Pancreas (tissue), 10 donors: ENCODE data around the gene TARBP1. TPM values are rescaled to one million over a fixed set of nuclear protein-coding genes. Genes with fewer than 3 reads are reported as not detected.

Source experiments
- ATAC-seq, 4 donors: fragments of 200-7000 bp; cut with Tn5 transposase; one replicate each; pipeline versions ENCODE4 v1.8.0 to v1.9.1; 2020; ENCODE audit warnings: mild to moderate bottlenecking in 4 of 4, moderate library complexity in 4 of 4
- DNase-seq, 6 donors: peaks; one replicate each; pipeline ENCODE4 v3.0.0-alpha.2; 2020
- FAIRE-seq: peaks from 2 replicates; lab custom pipeline; 2012; peaks lifted over from hg19 to GRCh38; lab: Jason Lieb, UNC
- H3K27ac ChIP-seq, 4 donors: fragments of 200-600 bp; sonication (generic); 1 replicate in 3 of 4; 2 replicates in 1 of 4; pipeline versions ENCODE4 v1.5.0 to v1.8.0; 2020
- H3K27me3 ChIP-seq, 4 donors: fragments of 200-600 bp; one replicate each; pipeline ENCODE4 v1.8.0; 2021
- H3K36me3 ChIP-seq, 3 donors: fragments of 200-600 bp; sonication (generic) in 1 of 3; one replicate each; pipeline versions ENCODE4 v1.5.0 to v1.8.0; 2020 to 2021
- H3K4me1 ChIP-seq, 3 donors: fragments of 200-600 bp; one replicate each; pipeline ENCODE4 v1.8.0; 2021
- H3K4me3 ChIP-seq, 4 donors: fragments of 200-600 bp; sonication (generic) in 2 of 4; one replicate each; pipeline versions ENCODE4 v1.5.0 to v1.8.0; 2020 to 2021
- H3K9me3 ChIP-seq, 4 donors: fragments of 200-600 bp; one replicate each; pipeline ENCODE4 v1.8.0; 2021
- CTCF ChIP-seq, 4 donors: fragments of 200-600 bp; sonication (generic) in 3 of 4; IDR thresholded peaks; one replicate each; pipeline versions ENCODE4 v1.5.0 to v1.8.0; 2021; ENCODE audit warnings: antibody characterized with exemption in 4 of 4
- WGBS, 2 donors: extraction: QIAGEN DNeasy Blood & Tissue Kit; methylation state at CpG; one replicate each; pipeline ENCODE4 v1.1.7; 2013; 5-methylcytosine and 5-hydroxymethylcytosine counted together
- intact Hi-C, 3 donors: fragments of 100-400 bp; cut with DNase I; formaldehyde crosslinking; loops; one replicate each; pipeline versions ENCODE4 v1.11.1 to v1.14.2; 2022
- polyA plus RNA-seq, 2 donors: library from polyadenylated mRNA; stranded (reverse); fragments of 200-250 nt; gene quantifications; one replicate each; pipeline ENCODE4 v1.2.3, GENCODE V29; 2013
- total RNA-seq, 6 donors: library from RNA; stranded (reverse); fragmentation: NEBNext Ultra II Directional in 4 of 6; extraction: Animal tissue kit (Norgen Biotek cat#: 25700) in 4 of 6; gene quantifications; one replicate each; pipeline versions ENCODE4 v1.2.1 to v1.2.4, GENCODE V29; 2021 to 2023
- donor health status: healthy with polysubstance abuse.
- donor health status: DM: no; HTN: no; CAD: no; lungs with moderate emphysema.
- donor health status: DM: no; HTN: no; CAD: no.
- donor health status: control.
- donor health status: control.
- donor health status: Bipolar disorder and iron deficiency.
- donor health status: DM: yes; HTN: yes; CAD: no.
- donor health status: DM: no; HTN: no; CAD: no.
- donor health status: DM: no; HTN: no; CAD: no.
- donor health status: DM: yes; HTN: yes; CAD: no.

TARBP1 gene
- total and polyA plus RNA-seq, 8 donors: 11.0 to 52.2 (median 14.4) TPM

GRCh38 chr1:234433563-234434285, 45.3 kb downstream of the TARBP1 start:
- intact Hi-C loops: no loop called here
- ATAC-seq (peak in 2 of 4 donors; percentile 46 to 56), DNase-seq (no peak), FAIRE-seq (no peak)
- no peak overlapping the region for H3K27ac ChIP-seq
- H3K36me3 ChIP-seq: no peaks in the 10 kb centered on the region
- H3K27me3 ChIP-seq: no peaks in the 10 kb centered on the region
- no peak for TF ChIP-seq CTCF (IDR thresholded peaks at IDR 0.05)
- H3K4me1 ChIP-seq: peaks cover 0 to 11% (median 6%) of the 10 kb centered on the region in 3 donors
- H3K4me3 ChIP-seq: no peak overlapping the region
- H3K9me3 ChIP-seq: no peaks in the 10 kb centered on the region
- WGBS, 2 donors: 90 to 91% methylated on average over 1 of the region's 1 CpG

- H3K4me1 ChIP-seq: peaks cover 0 to 6% (median 5%) of the 10 kb centered on the region in 3 donors
- no peak overlapping the region for H3K4me3 ChIP-seq
- FAIRE-seq: peak; percentile 32
- H3K36me3 ChIP-seq: no peaks in the 10 kb centered on the region
- no peak for ATAC-seq
- no peaks in the 10 kb centered on the region for H3K27me3 ChIP-seq
- H3K27ac ChIP-seq: no peak overlapping the region
- TF ChIP-seq CTCF (IDR thresholded peaks at IDR 0.05): no peak
- 89 to 90% methylated on average over 4 of the region's 4 CpGs for WGBS, 2 donors
- DNase-seq: no peak
- intact Hi-C loops: no loop called here
- no peaks in the 10 kb centered on the region for H3K9me3 ChIP-seq
Measured at GRCh38 chr1:234431255-234431654, 47.7 kb downstream of the TARBP1 start.

GRCh38 chr1:234430691-234431090, 48.3 kb downstream of the TARBP1 start:
- WGBS, 2 donors: 94 to 97% methylated on average over 5 of the region's 5 CpGs
- H3K4me3 ChIP-seq: no peak overlapping the region
- H3K4me1 ChIP-seq: peaks cover 0 to 6% (median 5%) of the 10 kb centered on the region in 3 donors
- no peak for TF ChIP-seq CTCF (IDR thresholded peaks at IDR 0.05)
- no peaks in the 10 kb centered on the region for H3K9me3 ChIP-seq
- DNase-seq: no peak
- no peak for ATAC-seq
- no peak overlapping the region for H3K27ac ChIP-seq
- H3K27me3 ChIP-seq: no peaks in the 10 kb centered on the region
- intact Hi-C loops: no loop called here
- no peaks in the 10 kb centered on the region for H3K36me3 ChIP-seq
- no peak for FAIRE-seq

GRCh38 chr1:234429434-234429806, 49.6 kb downstream of the TARBP1 start:
- H3K4me1 ChIP-seq: peaks cover 0 to 6% (median 5%) of the 10 kb centered on the region in 3 donors
- DNase-seq (no peak), FAIRE-seq (no peak), ATAC-seq (peak in 3 of 4 donors; percentile 12 to 32 (median 23))
- TF ChIP-seq CTCF (IDR thresholded peaks at IDR 0.05): no peak
- intact Hi-C loops: no loop called here
- H3K4me3 ChIP-seq: no peak overlapping the region
- no peaks in the 10 kb centered on the region for H3K27me3 ChIP-seq
- no peaks in the 10 kb centered on the region for H3K9me3 ChIP-seq
- 49 to 50% methylated on average over 5 of the region's 5 CpGs for WGBS, 2 donors
- peaks cover 0 to 3% (median 0%) of the 10 kb centered on the region in 3 donors for H3K36me3 ChIP-seq
- H3K27ac ChIP-seq: no peak overlapping the region
